K562 (cell line): ENCODE results near the gene RBM34. TPM values are rescaled to one million over a fixed set of nuclear protein-coding genes. Genes with fewer than 3 reads are reported as not detected.
A peak's percentile ranks its signal among the peaks of the same experiment; 100 is the strongest.

Experiments used
- DMBX1 ChIP-seq: fragments of 250-450 bp; sonication (Bioruptor Pico); IDR thresholded peaks from 2 replicates; pipeline ENCODE4 v1.8.0; 2022; ENCODE audit warnings: inconsistent platforms, mild to moderate bottlenecking, moderate library complexity, borderline replicate concordance
- FIP1L1 ChIP-seq: fragments of 200-400 bp; formaldehyde crosslinking; IDR thresholded peaks from 2 replicates; pipeline ENCODE4 v1.6.1; 2018; ENCODE audit warnings: mild to moderate bottlenecking, low read depth, low read length; ENCODE audit not compliant: poor library complexity, severe bottlenecking
- FOSL1 ChIP-seq: fragments of 200-800 bp; sonication (Bioruptor generic); conservative IDR thresholded peaks from 2 replicates; pipeline ENCODE4 v1.6.1; 2016; ENCODE audit warnings: missing genetic modification characterization, missing compliant biosample characterization
- GATAD2B ChIP-seq: fragments of 450-650 bp; IDR thresholded peaks from 2 replicates; pipeline ENCODE4 v1.6.1; 2017; ENCODE audit warnings: mild to moderate bottlenecking, borderline replicate concordance
- GTF2E2 ChIP-seq: fragments of 200-800 bp; sonication (Bioruptor generic); IDR thresholded peaks from 2 replicates; pipeline ENCODE4 v1.6.1; 2016; ENCODE audit warnings: missing genetic modification characterization, missing compliant biosample characterization
- NFRKB ChIP-seq: fragments of 450-650 bp; IDR thresholded peaks from 2 replicates; pipeline ENCODE4 v1.6.1; 2016; ENCODE audit warnings: low read depth
- NR2C1 ChIP-seq, 2 experiments: fragments of 450-650 bp; IDR thresholded peaks; 2 replicates each; pipeline ENCODE4 v1.6.1; 2017; ENCODE audit warnings: mild to moderate bottlenecking in 2 of 2, antibody characterized with exemption in 1 of 2, inconsistent platforms in 1 of 2, missing compliant biosample characterization in 1 of 2, missing genetic modification characterization in 1 of 2
- PHF20 ChIP-seq: fragments of 450-650 bp; IDR thresholded peaks from 2 replicates; pipeline ENCODE4 v1.6.1; 2018; ENCODE audit not compliant: partially characterized antibody
- SLC30A9 ChIP-seq: fragments of 250-450 bp; sonication (Bioruptor Pico); IDR thresholded peaks from 2 replicates; pipeline ENCODE4 v1.8.0; 2022; ENCODE audit warnings: mild to moderate bottlenecking, moderate library complexity
- TBL1XR1 ChIP-seq, 2 experiments: IDR thresholded peaks; 2 replicates each; pipeline ENCODE4 v1.6.1; 2012; ENCODE audit warnings: improper control_type of control experiment in 2 of 2, low read length in 2 of 2, mild to moderate bottlenecking in 1 of 2
- TCF7L2 ChIP-seq: fragments of 150-350 bp; IDR thresholded peaks from 2 replicates; pipeline ENCODE4 v1.6.1; 2016; ENCODE audit warnings: low read depth, mild to moderate bottlenecking, low read length, moderate library complexity
- THRAP3 ChIP-seq: fragments of 450-650 bp; IDR thresholded peaks from 2 replicates; pipeline ENCODE4 v1.6.1; 2016; ENCODE audit warnings: mild to moderate bottlenecking, inconsistent platforms, borderline replicate concordance
- ZNF143 ChIP-seq: sonication (generic); formaldehyde crosslinking; IDR thresholded peaks from 2 replicates; pipeline ENCODE4 v1.9.0; 2022; ENCODE audit warnings: mild to moderate bottlenecking, missing genetic modification reagents
- polyA plus RNA-seq, 8 experiments: library from polyadenylated mRNA; depleted of rRNA in 4 of 8; stranded (reverse) in 5 of 8; unstranded in 3 of 8; fragments of >200 nt; fragmentation: Nextera tagmentation in 2 of 8; fragmentation: Illumina TruSeq in 1 of 8; extraction: Ambion mirVana in 2 of 8; extraction: Trizol in 1 of 8; gene quantifications; 2 replicates each; pipeline versions ENCODE4 v1.2.1 to v1.2.3, GENCODE V29; 2011 to 2014; ENCODE audit warnings: inconsistent platforms in 1 of 8, missing spikeins in 1 of 8
- total RNA-seq, 7 experiments: library from RNA; depleted of rRNA in 6 of 7; stranded (reverse); fragments of >200 nt in 6 of 7; fragmentation: Illumina TruSeq in 2 of 7; extraction: Trizol in 2 of 7; gene quantifications; 2 replicates each; pipeline versions ENCODE4 v1.2.1 to v1.2.3, GENCODE V29; 2011 to 2021; ENCODE audit warnings: low replicate concordance in 1 of 7
- TF ChIP-seq, protein P1 (sequence below): IDR thresholded peaks from 2 replicates; pipeline ENCODE4 v1.6.1; 2012; ENCODE audit warnings: low read depth, low read length, improper control_type of control experiment, borderline replicate concordance
- TF ChIP-seq, protein P2 (sequence below): fragments of 450-650 bp; formaldehyde crosslinking; IDR thresholded peaks from 2 replicates; pipeline ENCODE4 v1.4.0; 2020; ENCODE audit warnings: mild to moderate bottlenecking
- TF ChIP-seq, protein P3 (sequence below): fragments of 450-650 bp; IDR thresholded peaks from 2 replicates; pipeline ENCODE4 v1.6.1; 2016; ENCODE audit warnings: low read depth, mild to moderate bottlenecking, moderate library complexity
- TF ChIP-seq, protein P4 (sequence below): fragments of 450-650 bp; IDR thresholded peaks from 2 replicates; pipeline ENCODE4 v1.6.1; 2016; ENCODE audit warnings: antibody characterized with exemption
- TF ChIP-seq, protein P5 (sequence below): fragments of 200-400 bp; formaldehyde crosslinking; IDR thresholded peaks from 2 replicates; pipeline ENCODE4 v1.6.1; 2017; ENCODE audit warnings: mild to moderate bottlenecking, low read depth, low read length, moderate library complexity
- TF ChIP-seq, protein P6 (sequence below): sonication (generic); IDR thresholded peaks from 2 replicates; pipeline ENCODE4 v1.6.1; 2016

The RBM34 gene
- total and polyA plus RNA-seq, 9 of the 15 experiments (the other 6 are each of a cell fraction or from before 2014, with no cell fraction given), result 64.0 to 178 (median 124) TPM

DNA sequence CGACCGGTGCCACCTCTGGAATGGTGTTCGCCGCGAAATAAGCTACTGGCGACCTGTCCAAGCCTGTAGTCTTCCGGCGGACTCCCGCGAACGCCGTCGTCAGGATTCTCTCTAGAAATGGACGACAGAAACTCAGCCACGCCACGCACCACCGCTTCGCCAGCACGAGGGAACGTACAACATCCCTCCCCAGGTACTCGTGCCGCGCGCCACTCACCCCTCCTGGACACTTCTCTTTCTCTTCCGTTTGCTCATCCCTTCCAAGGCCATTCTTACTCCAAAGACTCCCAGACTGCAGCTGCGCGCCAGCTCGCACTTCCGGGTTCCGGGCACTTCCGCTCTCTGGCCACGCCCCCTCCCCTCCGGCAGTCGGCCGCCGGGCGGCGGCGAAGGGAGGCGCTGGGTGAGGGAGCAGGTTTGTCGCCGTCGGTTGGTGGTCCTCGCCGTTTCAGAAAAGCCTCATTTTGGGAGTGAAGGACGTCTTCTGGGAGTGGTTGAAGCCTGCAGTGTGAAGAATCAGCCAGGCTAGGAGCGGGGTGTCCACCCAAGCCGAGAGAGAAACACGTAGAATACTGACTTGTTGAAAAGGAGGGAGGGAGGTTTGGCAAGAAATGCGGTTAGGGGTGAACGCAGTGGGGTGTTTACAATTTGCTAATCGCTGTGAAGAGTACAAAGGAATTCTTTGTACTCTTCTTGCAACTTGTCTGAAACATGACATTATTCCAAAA is at the start of gene RBM34 (continued):
- TF ChIP-seq, protein P1, sequence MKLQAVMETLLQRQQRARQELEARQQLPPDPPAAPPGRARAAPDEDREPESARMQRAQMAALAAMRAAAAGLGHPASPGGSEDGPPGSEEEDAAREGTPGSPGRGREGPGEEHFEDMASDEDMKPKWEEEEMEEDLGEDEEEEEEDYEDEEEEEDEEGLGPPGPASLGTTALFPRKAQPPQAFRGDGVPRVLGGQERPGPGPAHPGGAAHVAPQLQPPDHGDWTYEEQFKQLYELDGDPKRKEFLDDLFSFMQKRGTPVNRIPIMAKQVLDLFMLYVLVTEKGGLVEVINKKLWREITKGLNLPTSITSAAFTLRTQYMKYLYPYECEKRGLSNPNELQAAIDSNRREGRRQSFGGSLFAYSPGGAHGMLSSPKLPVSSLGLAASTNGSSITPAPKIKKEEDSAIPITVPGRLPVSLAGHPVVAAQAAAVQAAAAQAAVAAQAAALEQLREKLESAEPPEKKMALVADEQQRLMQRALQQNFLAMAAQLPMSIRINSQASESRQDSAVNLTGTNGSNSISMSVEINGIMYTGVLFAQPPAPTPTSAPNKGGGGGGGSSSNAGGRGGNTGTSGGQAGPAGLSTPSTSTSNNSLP, result no peak
- TF ChIP-seq SLC30A9 (CRISPR knock-in tag) (no peak), FOSL1 (0 out of 2 replicates have a peak, but pooled peaks have one; percentile 10), THRAP3 (peak; percentile 37; the same call in 1 of the 2 replicates), PHF20 (peak; percentile 97), FIP1L1 (peak; percentile 53), GTF2E2 (tag) (peak; percentile 100), TCF7L2 (0 out of 2 replicates have a peak, but pooled peaks have one; percentile 4), ZNF143 (CRISPR knock-in tag) (no peak), DMBX1 (peak; percentile 69), NFRKB (peak; percentile 93), NR2C1 (IDR thresholded peaks at IDR 0.05) (no peak), NR2C1 (tag; IDR thresholded peaks at IDR 0.05) (no peak; the same call in 1 of the 2 replicates), TBL1XR1 (IDR thresholded peaks at IDR 0.05; ENCODE audit: low read length in 2 of 2) (peak; percentile 54 to 57; a peak in 2 of 4 replicates), GATAD2B (peak; percentile 97)
- TF ChIP-seq, protein P2, sequence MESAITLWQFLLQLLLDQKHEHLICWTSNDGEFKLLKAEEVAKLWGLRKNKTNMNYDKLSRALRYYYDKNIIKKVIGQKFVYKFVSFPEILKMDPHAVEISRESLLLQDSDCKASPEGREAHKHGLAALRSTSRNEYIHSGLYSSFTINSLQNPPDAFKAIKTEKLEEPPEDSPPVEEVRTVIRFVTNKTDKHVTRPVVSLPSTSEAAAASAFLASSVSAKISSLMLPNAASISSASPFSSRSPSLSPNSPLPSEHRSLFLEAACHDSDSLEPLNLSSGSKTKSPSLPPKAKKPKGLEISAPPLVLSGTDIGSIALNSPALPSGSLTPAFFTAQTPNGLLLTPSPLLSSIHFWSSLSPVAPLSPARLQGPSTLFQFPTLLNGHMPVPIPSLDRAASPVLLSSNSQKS (CRISPR knock-in tag), result no peak
- TF ChIP-seq, protein P3, sequence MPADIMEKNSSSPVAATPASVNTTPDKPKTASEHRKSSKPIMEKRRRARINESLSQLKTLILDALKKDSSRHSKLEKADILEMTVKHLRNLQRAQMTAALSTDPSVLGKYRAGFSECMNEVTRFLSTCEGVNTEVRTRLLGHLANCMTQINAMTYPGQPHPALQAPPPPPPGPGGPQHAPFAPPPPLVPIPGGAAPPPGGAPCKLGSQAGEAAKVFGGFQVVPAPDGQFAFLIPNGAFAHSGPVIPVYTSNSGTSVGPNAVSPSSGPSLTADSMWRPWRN, result no peak
- TF ChIP-seq, protein P4, sequence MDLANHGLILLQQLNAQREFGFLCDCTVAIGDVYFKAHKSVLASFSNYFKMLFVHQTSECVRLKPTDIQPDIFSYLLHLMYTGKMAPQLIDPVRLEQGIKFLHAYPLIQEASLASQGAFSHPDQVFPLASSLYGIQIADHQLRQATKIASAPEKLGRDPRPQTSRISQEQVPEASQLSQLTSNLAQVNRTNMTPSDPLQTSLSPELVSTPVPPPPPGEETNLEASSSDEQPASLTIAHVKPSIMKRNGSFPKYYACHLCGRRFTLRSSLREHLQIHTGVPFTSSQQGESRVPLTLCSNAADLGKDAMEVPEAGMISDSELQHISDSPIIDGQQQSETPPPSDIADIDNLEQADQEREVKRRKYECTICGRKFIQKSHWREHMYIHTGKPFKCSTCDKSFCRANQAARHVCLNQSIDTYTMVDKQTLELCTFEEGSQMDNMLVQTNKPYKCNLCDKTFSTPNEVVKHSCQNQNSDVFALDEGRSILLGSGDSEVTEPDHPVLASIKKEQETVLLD, result no peak; the same call in 1 of the 2 replicates
- TF ChIP-seq, protein P5, sequence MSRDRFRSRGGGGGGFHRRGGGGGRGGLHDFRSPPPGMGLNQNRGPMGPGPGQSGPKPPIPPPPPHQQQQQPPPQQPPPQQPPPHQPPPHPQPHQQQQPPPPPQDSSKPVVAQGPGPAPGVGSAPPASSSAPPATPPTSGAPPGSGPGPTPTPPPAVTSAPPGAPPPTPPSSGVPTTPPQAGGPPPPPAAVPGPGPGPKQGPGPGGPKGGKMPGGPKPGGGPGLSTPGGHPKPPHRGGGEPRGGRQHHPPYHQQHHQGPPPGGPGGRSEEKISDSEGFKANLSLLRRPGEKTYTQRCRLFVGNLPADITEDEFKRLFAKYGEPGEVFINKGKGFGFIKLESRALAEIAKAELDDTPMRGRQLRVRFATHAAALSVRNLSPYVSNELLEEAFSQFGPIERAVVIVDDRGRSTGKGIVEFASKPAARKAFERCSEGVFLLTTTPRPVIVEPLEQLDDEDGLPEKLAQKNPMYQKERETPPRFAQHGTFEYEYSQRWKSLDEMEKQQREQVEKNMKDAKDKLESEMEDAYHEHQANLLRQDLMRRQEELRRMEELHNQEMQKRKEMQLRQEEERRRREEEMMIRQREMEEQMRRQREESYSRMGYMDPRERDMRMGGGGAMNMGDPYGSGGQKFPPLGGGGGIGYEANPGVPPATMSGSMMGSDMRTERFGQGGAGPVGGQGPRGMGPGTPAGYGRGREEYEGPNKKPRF, result no peak
- TF ChIP-seq, protein P6, sequence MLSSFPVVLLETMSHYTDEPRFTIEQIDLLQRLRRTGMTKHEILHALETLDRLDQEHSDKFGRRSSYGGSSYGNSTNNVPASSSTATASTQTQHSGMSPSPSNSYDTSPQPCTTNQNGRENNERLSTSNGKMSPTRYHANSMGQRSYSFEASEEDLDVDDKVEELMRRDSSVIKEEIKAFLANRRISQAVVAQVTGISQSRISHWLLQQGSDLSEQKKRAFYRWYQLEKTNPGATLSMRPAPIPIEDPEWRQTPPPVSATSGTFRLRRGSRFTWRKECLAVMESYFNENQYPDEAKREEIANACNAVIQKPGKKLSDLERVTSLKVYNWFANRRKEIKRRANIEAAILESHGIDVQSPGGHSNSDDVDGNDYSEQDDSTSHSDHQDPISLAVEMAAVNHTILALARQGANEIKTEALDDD, result no peak
